ENCODE results near the gene SV2A.

- TF ChIP-seq CTCF (IDR thresholded peaks at IDR 0.05): no peak
- TF ChIP-seq EP300 (IDR thresholded peaks at IDR 0.05): no peak
Measured at GRCh38 chr1:149906570-149907075, 11.0 kb downstream of the SV2A start.

All from ovary (tissue), 3 donors.